Right renal pelvis (tissue), 4 donors: ENCODE measurements around the gene GIGYF1. TPM values are rescaled to one million over a fixed set of nuclear protein-coding genes. Genes with fewer than 3 reads are reported as not detected.
"Not testable (repeated sequence)": the region's sequence is repeated elsewhere in the genome, so short reads cannot be mapped to it uniquely, and the experiment has no call there.

Experiments used
- DNase-seq, 4 donors: peaks; one replicate each; pipeline ENCODE4 v3.0.0-alpha.2; 2013; ENCODE audit warnings: low read depth in 4 of 4, low spot score in 3 of 4, missing footprints in 1 of 4
- polyA plus RNA-seq, 4 donors: library from polyadenylated mRNA; unstranded; fragments of 120-200 nt; gene quantifications; one replicate each; pipeline ENCODE4 v1.2.1, GENCODE V29; 2013; ENCODE audit not compliant: insufficient read length in 4 of 4

The GIGYF1 gene
- polyA plus RNA-seq, 4 donors = 37.4 to 49.7 (median 39.9) TPM

GRCh38 chr7:100673942-100674410 lies 20.1 kb downstream of the GIGYF1 start:
- no peak for DNase-seq

GRCh38 chr7:100673302-100673941 lies 20.6 kb downstream of the GIGYF1 start, which contains the start of gene GNB2:
Gene GNB2 (plus strand): TSS chr7:100673740. CDS start chr7:100676266, 2,526 bp downstream.
- peak; percentile 98 to 99 (median 98) for DNase-seq

- no peak for DNase-seq
Measured at GRCh38 chr7:100671353-100672327, 22.4 kb downstream of the GIGYF1 start.

GRCh38 chr7:100670074-100670473 lies 24.0 kb downstream of the GIGYF1 start:
- no peak for DNase-seq

- not testable (repeated sequence) for DNase-seq
Measured at GRCh38 chr7:100669106-100669505, 24.9 kb downstream of the GIGYF1 start.

GRCh38 chr7:100668069-100668449 lies 26.0 kb downstream of the GIGYF1 start:
- DNase-seq = no peak

- no peak for DNase-seq
Measured at GRCh38 chr7:100667331-100668068, 26.6 kb downstream of the GIGYF1 start.

- no peak for DNase-seq
Measured at GRCh38 chr7:100665168-100665726, 28.8 kb downstream of the GIGYF1 start.

- not testable (repeated sequence) for DNase-seq
Measured at GRCh38 chr7:100662194-100662776, 31.8 kb downstream of the GIGYF1 start.

GRCh38 chr7:100655908-100656674 lies 38.0 kb downstream of the GIGYF1 start, which contains the start of gene ACTL6B:
Gene ACTL6B (minus strand): TSS chr7:100656448. CDS start chr7:100656354, 94 bp downstream.
- peak in 1 of 4 donors; percentile 53 for DNase-seq

- no peak for DNase-seq
Measured at GRCh38 chr7:100654908-100655831, 38.9 kb downstream of the GIGYF1 start.

GRCh38 chr7:100649826-100650565 lies 44.1 kb downstream of the GIGYF1 start:
- no peak for DNase-seq

GRCh38 chr7:100642534-100642907 lies 51.5 kb downstream of the GIGYF1 start:
- no peak for DNase-seq

GRCh38 chr7:100641860-100642533 lies 52.1 kb downstream of the GIGYF1 start:
- DNase-seq = no peak

- DNase-seq = no peak
Measured at GRCh38 chr7:100641463-100641859, 52.6 kb downstream of the GIGYF1 start, which contains the start of gene TFR2. Gene TFR2 (minus strand): TSS chr7:100641552. CDS start chr7:100641509, 43 bp downstream.

GRCh38 chr7:100640517-100641440 lies 53.3 kb downstream of the GIGYF1 start:
- no peak for DNase-seq
